Adrenal gland (tissue), 12 donors: ENCODE results near the gene MAP3K3. TPM values are rescaled to one million over a fixed set of nuclear protein-coding genes. Genes with fewer than 3 reads are reported as not detected.

Source experiments
- DNase-seq, 7 donors: peaks; one replicate each; pipeline ENCODE4 v3.0.0-alpha.2; 2019 to 2020
- H3K27ac ChIP-seq, 5 donors: fragments of 200-600 bp; sonication (generic) in 4 of 5; 1 replicate in 3 of 5; 2 replicates in 2 of 5; pipeline versions ENCODE4 v1.5.1 to v1.8.0; 2016 to 2020; ENCODE audit warnings: mild to moderate bottlenecking in 1 of 5
- H3K27me3 ChIP-seq: fragments of 200-600 bp; 2 replicates; pipeline ENCODE4 v1.8.0; 2021
- H3K36me3 ChIP-seq, 2 donors: fragments of 200-600 bp; replicated peaks in 1 of 2; 1 replicate in 1 of 2; 2 replicates in 1 of 2; pipeline versions ENCODE4 v1.5.1 to v1.8.0; 2018 to 2022
- H3K4me1 ChIP-seq, 2 donors: fragments of 200-600 bp; replicated peaks in 1 of 2; 1 replicate in 1 of 2; 2 replicates in 1 of 2; pipeline versions ENCODE4 v1.5.1 to v1.8.0; 2018 to 2021
- H3K4me3 ChIP-seq, 4 donors: fragments of 200-600 bp; sonication (generic) in 3 of 4; one replicate each; pipeline ENCODE4 v1.5.1; 2016 to 2018
- H3K9me3 ChIP-seq, 3 donors: fragments of 200-600 bp; sonication (generic) in 1 of 3; replicated peaks in 1 of 3; 1 replicate in 2 of 3; 2 replicates in 1 of 3; pipeline versions ENCODE4 v1.5.1 to v1.8.0; 2016 to 2021
- POLR2A ChIP-seq, 2 donors: fragments of 450-650 bp; IDR thresholded peaks; one replicate each; pipeline ENCODE4 v1.6.1; 2017; ENCODE audit warnings: antibody characterized with exemption in 2 of 2, mild to moderate bottlenecking in 2 of 2, moderate library complexity in 1 of 2
- WGBS, 4 donors: extraction: QIAGEN DNeasy Blood & Tissue Kit in 2 of 4; methylation state at CpG; one replicate each; pipeline versions ENCODE4 v1.1.5 to v1.1.7; 2013 to 2017; 5-methylcytosine and 5-hydroxymethylcytosine counted together
- intact Hi-C, 2 donors: fragments of 100-400 bp; cut with DNase I; formaldehyde crosslinking; loops; one replicate each; pipeline versions ENCODE4 v1.14.1 to v1.15.0; 2022 to 2023
- polyA plus RNA-seq, 3 donors: library from polyadenylated mRNA; stranded (reverse); fragments of 200-250 nt in 2 of 3; fragments of 350-450 nt in 1 of 3; fragmentation: Illumina TruSeq in 1 of 3; extraction: RNeasy Lipid Tissue Mini Kit (QIAGEN cat#74804) in 1 of 3; gene quantifications; one replicate each; pipeline ENCODE4 v1.2.3, GENCODE V29; 2013 to 2014
- total RNA-seq, 9 donors: library from RNA; depleted of rRNA in 4 of 9; stranded (reverse); fragments of >200 nt in 4 of 9; fragments of 120-200 nt in 1 of 9; fragmentation: NEBNext Ultra II Directional in 1 of 9; extraction: Animal tissue kit (Norgen Biotek cat#: 25700) in 1 of 9; gene quantifications; one replicate each; pipeline versions ENCODE4 v1.1.0 to v1.2.4, GENCODE V29; 2013 to 2023
- TF ChIP-seq, protein P1 (sequence below), 6 experiments: fragments of 450-650 bp in 4 of 6; fragments of 200-600 bp in 2 of 6; sonication (generic) in 1 of 6; IDR thresholded peaks; 1 replicate in 5 of 6; 2 replicates in 1 of 6; pipeline versions ENCODE4 v1.5.1 to v1.8.0; 2016 to 2021; ENCODE audit warnings: antibody characterized with exemption in 6 of 6, mild to moderate bottlenecking in 2 of 6, moderate library complexity in 1 of 6
- donor health status: healthy with polysubstance abuse.
- donor health status: Bipolar disorder and iron deficiency.
- donor health status: DM: yes; HTN: yes; CAD: no.
- donor health status: DM: no; HTN: no; CAD: no.
- donor health status: DM: no; HTN: no; CAD: no.
- donor health status: DM: yes; HTN: yes; CAD: no.

The MAP3K3 gene
- total and polyA plus RNA-seq, 12 donors, result 11.6 to 47.1 (median 30.5) TPM

DNA sequence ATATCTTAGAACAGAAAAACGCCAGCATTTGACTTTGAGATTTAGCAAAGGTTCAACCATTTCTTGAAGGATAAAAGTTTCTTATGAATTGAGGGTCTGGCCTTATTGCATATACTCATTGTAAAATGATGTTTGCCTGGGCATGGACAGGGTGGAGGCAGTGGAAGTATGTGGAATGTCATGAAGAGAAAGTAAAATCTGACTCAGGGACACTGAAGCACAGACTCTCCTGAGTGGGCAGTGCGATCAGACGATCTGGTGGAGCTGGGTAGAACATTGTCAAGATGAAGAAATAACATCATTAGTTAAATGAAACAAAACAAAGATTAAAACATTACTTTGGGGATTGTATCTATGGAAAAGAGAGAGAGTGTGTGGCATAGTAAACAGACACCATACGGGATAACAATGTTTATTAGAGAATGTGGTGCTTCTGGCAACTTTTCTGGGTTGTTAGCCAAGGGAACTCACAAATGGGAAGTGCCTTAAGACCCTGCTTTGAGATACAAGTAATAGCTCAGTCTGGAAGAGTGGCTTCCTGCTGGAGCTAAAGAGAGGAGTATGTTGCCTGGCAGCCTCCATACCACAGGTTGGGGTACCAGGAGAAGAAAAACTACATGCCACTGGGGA is 4.4 kb downstream of the MAP3K3 start:
- intact Hi-C loops, result loop anchor here in 1 of 2 donors (10.0 kb wide), 1 partner anchor 68 kb away; no protein-coding TSS in a partner anchor
- no peaks in the 10 kb centered on the region for H3K9me3 ChIP-seq
- H3K27me3 ChIP-seq, result no peaks in the 10 kb centered on the region
- H3K27ac ChIP-seq, result no peak overlapping the region
- H3K36me3 ChIP-seq, result no peaks in the 10 kb centered on the region
- peaks cover 8 to 76% of the 10 kb centered on the region in 2 donors for H3K4me1 ChIP-seq
- WGBS, 4 donors, result 59 to 69% (median 66%) methylated on average over 4 of the region's 4 CpGs
- no peak for TF ChIP-seq POLR2A (IDR thresholded peaks at IDR 0.05)
- TF ChIP-seq, protein P1, sequence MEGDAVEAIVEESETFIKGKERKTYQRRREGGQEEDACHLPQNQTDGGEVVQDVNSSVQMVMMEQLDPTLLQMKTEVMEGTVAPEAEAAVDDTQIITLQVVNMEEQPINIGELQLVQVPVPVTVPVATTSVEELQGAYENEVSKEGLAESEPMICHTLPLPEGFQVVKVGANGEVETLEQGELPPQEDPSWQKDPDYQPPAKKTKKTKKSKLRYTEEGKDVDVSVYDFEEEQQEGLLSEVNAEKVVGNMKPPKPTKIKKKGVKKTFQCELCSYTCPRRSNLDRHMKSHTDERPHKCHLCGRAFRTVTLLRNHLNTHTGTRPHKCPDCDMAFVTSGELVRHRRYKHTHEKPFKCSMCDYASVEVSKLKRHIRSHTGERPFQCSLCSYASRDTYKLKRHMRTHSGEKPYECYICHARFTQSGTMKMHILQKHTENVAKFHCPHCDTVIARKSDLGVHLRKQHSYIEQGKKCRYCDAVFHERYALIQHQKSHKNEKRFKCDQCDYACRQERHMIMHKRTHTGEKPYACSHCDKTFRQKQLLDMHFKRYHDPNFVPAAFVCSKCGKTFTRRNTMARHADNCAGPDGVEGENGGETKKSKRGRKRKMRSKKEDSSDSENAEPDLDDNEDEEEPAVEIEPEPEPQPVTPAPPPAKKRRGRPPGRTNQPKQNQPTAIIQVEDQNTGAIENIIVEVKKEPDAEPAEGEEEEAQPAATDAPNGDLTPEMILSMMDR (IDR thresholded peaks at IDR 0.05), result no peak
- H3K4me3 ChIP-seq, result no peak overlapping the region
- DNase-seq, result peak in 1 of 7 donors; percentile 4

DNA sequence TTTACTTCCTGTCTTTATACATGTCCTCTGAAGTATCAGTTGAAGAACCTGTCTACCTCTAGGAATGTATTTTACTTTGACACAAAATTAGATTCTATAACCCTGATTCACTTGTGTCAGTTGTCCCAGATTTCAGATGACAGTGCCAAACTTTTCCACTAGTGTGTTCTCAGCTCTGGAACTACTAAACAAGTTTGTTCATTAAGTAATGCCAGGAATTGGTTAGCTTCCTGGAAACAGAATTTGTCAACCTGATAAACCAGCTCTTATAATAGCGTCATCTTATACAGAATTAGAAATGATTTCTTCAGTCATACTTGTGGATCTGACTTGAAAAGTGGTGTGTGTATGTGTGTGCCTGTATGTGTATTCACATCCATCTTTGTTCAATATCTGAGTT is 7.4 kb downstream of the MAP3K3 start:
- Histone ChIP-seq H3K4me3 (no peak overlapping the region), H3K27me3 (no peaks in the 10 kb centered on the region), H3K27ac (peak overlapping the region in 1 of 5 donors; percentile 4), H3K4me1 (peaks cover 0 to 78% of the 10 kb centered on the region in 2 donors), H3K9me3 (no peaks in the 10 kb centered on the region), H3K36me3 (peaks cover 0 to 8% of the 10 kb centered on the region in 2 donors)
- DNase-seq, result no peak
- TF ChIP-seq, protein P1 (IDR thresholded peaks at IDR 0.05), result no peak
- no peak for TF ChIP-seq POLR2A (IDR thresholded peaks at IDR 0.05)
- 67 to 80% (median 75%) methylated on average over 1 of the region's 1 CpG for WGBS, 4 donors
- intact Hi-C loops, result loop anchor here in 1 of 2 donors (10.0 kb wide), 1 partner anchor 65 kb away; no protein-coding TSS in a partner anchor

DNA sequence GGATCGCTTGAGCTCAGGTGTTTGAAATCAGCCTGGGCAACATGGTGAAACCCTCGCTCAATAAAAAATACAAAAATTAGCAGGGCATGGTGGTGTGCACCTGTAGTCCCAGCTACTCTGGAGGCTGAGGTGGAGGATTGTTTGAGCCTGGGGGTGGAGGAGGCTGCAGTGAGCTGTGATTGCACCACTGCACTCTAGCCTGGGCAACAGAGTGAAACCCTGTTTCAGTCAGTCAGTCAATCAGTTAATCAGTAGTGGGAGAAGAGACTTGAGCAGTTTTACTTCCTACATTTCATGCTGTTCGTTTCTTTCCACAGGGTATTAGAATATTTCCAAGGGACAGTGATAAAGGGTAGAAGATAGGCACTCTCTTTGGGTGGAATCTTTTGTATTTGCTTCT is 8.8 kb downstream of the MAP3K3 start:
- DNase-seq, result no peak
- H3K27me3 ChIP-seq, result no peaks in the 10 kb centered on the region
- H3K36me3 ChIP-seq, result peaks cover 0 to 12% of the 10 kb centered on the region in 2 donors
- no peak overlapping the region for H3K27ac ChIP-seq
- no peak overlapping the region for H3K4me3 ChIP-seq
- intact Hi-C loops, result no loop called here
- 85 to 90% (median 89%) methylated on average over 3 of the region's 3 CpGs for WGBS, 4 donors
- no peaks in the 10 kb centered on the region for H3K9me3 ChIP-seq
- TF ChIP-seq POLR2A (IDR thresholded peaks at IDR 0.05), result no peak
- TF ChIP-seq, protein P1 (IDR thresholded peaks at IDR 0.05), result no peak
- peaks cover 4 to 77% of the 10 kb centered on the region in 2 donors for H3K4me1 ChIP-seq

DNA sequence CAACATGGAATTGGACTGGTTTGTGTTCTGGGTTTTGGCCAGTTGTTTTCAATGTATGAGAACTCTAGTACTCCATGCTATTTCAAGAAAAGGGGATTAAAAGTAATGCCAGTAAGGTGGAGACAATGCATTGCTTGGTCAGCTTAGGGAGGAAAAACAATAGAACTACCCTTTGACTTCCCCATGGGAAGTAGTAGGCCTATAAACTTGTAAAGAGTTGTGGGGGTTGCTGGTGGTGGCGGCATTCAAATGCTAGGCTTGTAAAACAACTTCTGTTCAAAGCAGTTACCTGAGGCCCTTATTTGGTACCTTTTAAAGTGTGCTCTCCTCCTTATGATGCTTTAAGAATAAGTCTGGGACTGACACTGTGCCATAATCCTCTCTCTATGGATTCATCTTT is 9.4 kb downstream of the MAP3K3 start:
- intact Hi-C loops, result no loop called here
- Histone ChIP-seq H3K9me3 (no peaks in the 10 kb centered on the region), H3K36me3 (peaks cover 0 to 15% of the 10 kb centered on the region in 2 donors), H3K4me3 (no peak overlapping the region), H3K4me1 (peaks cover 4 to 76% of the 10 kb centered on the region in 2 donors), H3K27me3 (no peaks in the 10 kb centered on the region), H3K27ac (no peak overlapping the region)
- no peak for TF ChIP-seq POLR2A (IDR thresholded peaks at IDR 0.05)
- TF ChIP-seq, protein P1 (IDR thresholded peaks at IDR 0.05), result no peak
- WGBS, 4 donors, result 90 to 92% (median 91%) methylated on average over 1 of the region's 1 CpG
- no peak for DNase-seq
